NCI-H1092 (cell line): Measurements from ENCODE around the gene KPRP.

Source experiments
- DNase-seq: peaks from one replicate; lab custom pipeline; 2025; lab: John Stamatoyannopoulos, UW

Gene KPRP

DNA sequence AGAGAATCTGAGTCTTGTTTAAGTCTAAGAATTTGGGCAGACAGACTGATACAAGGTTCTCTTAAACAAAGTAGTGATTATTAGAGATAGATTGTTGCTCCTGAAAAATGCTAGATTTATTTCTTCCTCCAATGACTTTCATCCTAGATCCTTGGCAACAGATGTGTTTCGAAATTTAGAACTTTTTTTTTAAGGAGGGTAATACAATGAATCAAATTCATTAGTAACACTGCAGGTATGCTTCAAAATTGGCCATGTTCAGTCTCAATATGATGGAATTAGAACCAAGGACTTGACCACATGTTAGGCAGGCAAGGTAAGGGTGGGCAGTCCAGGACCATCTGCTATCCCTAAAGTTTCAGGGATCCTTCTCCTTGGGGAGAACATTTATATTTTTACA lies 12.6 kb downstream of the KPRP start:
- no peak for DNase-seq

DNA sequence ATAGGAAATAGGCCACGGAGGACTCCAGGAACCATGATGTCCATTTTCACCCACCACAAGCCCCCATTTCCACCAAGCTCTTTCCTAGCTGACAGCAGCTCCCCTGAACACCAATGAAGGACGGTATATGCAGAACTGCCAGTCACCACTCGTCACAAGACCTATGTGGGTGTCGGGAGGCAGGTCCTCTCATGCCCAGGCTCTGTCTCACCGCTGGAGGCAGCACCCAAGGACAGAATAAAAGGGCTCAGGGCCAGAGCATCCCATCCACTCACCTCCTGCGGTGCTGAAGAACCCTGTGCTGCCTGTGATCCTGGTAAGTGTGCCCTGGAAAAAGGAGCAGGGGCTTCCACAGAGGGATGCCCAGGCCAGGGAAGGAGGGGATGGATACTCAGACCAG lies 17.1 kb downstream of the KPRP start, which contains the start of gene LCE1F:
Gene LCE1F, plus strand, starts transcription at position 266 of the 400 bp plus-strand sequence. CDS start 1,232 bp downstream, outside the sequence.
- no peak for DNase-seq

- no peak for DNase-seq
Observed at GRCh38 chr1:152776361-152776760, 18.5 kb downstream of the KPRP start.

GRCh38 chr1:152777510-152778137 lies 19.8 kb downstream of the KPRP start:
- DNase-seq = no peak

DNA sequence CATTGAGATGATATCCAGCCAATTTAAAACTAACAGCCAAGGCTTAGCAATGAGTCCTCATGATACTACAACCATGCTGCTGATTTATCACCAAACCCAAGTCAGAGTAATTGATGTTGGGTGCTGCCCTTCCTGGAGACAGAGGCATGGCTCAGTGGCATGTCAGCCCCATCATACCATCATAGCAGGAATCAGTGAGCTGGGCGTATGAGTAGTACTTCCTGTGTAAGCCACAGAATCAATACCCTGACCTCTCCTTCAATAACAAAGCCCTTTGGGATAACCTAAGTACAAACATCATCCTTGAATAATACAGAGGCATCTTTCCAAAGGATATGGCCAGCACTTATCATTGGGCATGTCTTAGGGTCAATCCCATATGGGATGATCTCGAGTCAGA lies 25.3 kb downstream of the KPRP start:
- DNase-seq = no peak

GRCh38 chr1:152786077-152786476 lies 28.3 kb downstream of the KPRP start, which contains the start of gene LCE1E:
TSS of gene LCE1E (plus strand) at chr1:152786257. CDS start at chr1:152787300, 1,043 bp downstream.
- no peak for DNase-seq

- DNase-seq = no peak
Observed at GRCh38 chr1:152795686-152796085, 37.9 kb downstream of the KPRP start.

- DNase-seq = no peak
Observed at GRCh38 chr1:152796421-152796820, 38.6 kb downstream of the KPRP start, which contains the start of gene LCE1D. TSS of gene LCE1D (plus strand) at chr1:152796721. CDS start at chr1:152797795, 1,074 bp downstream.

DNA sequence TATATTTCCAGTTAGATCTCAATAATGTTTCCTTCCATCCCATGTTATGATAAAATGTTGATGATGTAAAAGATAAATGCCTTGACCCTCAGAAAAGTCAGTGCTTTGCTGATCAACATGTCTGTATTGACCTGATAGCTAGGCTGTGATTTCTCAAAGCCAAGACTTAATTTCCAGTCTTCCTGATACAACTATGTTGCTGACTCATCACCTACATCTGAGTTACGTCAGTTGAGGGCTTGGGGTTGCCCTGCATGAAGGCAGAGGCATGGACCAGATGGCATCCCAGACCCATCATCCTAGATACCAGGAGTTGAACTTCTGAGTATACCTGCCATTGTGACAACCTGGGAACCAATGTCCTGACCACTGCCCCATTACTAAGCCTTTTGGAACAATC lies 43.5 kb downstream of the KPRP start:
- DNase-seq = no peak

DNA sequence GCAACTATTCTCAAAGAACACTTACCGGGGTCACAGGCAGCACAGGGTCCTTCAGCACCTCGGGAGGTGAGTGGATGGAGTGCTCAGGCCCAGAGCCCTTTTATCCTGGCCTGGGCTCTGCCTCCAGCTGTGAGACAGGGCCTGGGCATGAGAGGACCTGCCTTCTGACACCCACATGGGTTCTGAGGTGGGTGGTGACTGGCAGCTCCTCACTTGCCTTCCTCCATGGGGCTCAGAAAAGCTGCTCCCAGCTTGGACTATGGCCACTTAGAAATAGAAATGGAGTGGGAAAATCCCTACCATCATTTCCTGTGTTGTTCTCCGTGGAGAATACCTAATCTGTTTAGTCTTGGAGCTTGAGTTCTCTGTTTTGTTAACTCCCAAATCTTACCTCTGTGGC lies 48.8 kb downstream of the KPRP start, which contains the start of gene LCE1C:
Gene LCE1C, minus strand, starts transcription at position 76 of the 400 bp plus-strand sequence. CDS start 1,173 bp downstream, outside the sequence.
- no peak for DNase-seq

DNA sequence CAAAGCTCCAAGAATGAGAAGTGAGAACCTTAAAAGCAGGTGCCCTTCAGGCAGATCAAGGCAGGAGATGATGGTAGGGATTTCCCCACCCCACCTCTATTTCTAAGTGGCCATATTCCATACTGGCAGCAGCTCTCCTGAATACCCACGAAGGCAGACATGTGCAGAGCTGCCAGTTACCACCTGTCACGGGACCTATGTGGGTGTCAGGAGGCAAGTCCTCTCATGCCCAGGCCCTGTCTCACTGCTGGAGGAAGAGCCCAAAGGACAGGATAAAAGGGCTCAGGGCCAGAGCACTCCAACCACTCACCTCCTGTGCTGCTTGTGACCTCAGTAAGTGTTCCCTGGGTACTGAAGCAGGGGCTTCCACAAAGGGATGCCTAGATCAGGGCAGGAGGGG lies 53.2 kb downstream of the KPRP start:
- DNase-seq = no peak
